8988T (cell line): ENCODE measurements around the gene GPX4.
"Not testable (repeated sequence)": the region's sequence is repeated elsewhere in the genome, so short reads cannot be mapped to it uniquely, and the experiment has no call there.

Source experiments
- DNase-seq: peaks from one replicate; pipeline ENCODE4 v3.0.0; 2011

GPX4 gene

GRCh38 chr19:1115646-1116420 lies 12.0 kb downstream of the GPX4 start:
- no peak for DNase-seq

DNA sequence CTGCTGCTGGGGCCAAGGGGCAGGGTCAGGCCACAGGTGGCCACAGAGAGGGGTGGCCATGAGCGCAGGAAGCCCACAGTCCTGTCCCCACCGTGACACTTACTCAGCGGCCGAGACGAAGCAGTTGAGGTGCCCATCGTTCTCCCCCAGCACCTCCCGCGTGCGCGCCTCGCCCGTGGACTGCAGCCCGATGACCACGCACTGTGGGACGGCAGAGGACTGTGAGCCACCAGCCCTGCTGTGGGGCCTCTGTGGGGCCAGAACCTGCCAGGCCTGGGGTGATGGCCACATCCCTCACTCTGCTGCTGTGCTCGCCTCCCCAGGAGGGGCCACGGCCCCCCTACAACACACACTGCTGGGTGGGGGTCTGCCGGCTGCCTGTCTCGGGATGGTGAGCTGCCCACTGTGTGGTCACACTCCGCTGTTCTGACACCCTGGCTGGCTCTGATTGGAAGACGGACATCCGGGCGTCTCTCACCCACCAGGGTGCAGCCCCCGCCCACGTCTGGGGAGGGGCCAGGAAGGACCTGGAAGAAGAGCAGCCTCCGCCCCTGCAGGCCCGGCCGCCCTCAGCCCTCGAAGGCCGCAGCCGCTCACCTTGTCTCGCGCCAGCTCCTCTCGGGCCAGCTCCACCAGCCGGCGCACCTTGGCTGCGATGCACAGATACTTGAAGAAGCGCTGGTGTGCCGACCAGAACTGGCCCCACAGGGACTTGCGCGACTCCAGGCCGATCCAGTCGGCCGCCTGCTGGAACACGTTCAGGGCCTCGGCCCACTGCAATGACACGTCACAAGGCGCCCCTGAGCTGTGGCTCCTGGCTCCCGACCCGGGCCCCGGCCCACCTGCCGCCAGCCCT lies 13.2 kb downstream of the GPX4 start:
- DNase-seq, result no peak

DNA sequence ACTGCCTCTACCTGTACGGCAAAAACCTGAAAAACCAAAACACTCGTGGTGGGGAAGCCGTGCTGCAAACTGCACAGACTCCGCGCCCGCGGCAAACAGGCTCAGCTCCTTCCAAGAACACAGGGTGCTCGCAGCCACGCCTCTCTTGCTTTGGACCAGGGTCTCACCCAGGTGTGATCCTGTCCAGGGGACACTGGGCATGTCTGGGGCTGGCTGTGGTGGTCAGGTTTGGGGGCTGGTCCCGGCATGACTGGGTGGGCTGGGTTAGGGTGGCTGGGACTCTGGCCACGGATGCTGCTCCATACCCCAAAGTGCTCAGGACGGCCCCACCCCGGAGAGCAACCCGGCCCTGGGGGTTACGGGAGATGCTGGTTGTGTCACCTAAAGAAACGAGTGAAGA lies 13.9 kb downstream of the GPX4 start:
- DNase-seq, result no peak

DNA sequence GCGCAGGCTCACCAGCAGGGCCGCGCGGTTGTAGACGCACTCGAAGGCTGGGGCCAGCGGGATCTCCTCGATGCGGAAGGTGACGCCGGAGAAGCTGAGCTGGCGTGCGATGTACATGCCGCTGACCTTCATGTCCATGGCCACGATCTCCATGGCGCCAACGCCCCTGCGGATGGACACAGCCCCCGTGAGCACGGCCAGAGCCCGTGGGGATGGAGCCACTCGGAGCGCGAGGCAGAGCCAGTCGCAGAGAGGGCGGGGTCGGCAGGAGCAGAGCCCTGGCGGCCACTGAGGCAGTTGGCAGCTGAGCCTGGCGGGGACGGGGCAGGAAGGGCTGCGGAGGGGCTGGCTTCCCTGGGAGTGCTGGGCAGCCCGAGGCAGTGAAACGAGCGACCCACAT lies 15.2 kb downstream of the GPX4 start:
- DNase-seq, result no peak

DNA sequence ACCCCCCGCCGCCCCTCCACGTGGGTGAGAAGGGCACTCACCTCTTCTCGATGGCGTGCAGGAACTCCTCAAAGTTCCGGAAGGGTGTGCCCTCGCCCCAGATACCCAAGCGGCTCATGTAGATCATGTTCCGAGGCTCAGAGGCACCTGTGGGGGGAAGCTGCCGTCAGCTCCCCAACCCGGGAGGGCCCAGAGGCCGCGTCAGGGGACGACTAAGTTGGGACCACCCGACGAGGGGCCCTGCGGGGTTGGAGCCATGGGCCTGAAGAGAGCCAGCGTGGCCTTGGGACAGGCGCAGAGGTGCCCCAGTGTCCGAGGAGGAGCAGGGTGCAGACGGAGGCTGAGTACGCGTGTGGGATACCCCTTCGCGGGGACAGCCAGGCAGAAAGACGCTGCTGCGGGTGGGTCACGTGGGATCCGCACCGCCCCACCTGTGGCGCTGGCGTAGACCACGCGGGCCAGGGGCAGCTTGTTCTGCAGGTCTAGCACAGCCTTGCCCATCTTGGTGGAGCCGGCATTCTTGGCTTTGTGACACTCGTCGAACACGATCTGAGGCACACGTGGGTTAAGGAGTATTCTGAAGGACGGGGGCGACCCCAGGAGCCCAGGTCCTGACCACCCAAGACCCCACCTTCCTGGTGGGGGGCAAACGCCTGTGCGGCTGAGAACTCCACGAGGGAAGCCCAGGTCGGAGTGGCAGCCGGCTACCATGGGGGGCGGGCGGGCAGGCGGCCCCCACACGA lies 15.9 kb downstream of the GPX4 start:
- DNase-seq, result no peak

DNA sequence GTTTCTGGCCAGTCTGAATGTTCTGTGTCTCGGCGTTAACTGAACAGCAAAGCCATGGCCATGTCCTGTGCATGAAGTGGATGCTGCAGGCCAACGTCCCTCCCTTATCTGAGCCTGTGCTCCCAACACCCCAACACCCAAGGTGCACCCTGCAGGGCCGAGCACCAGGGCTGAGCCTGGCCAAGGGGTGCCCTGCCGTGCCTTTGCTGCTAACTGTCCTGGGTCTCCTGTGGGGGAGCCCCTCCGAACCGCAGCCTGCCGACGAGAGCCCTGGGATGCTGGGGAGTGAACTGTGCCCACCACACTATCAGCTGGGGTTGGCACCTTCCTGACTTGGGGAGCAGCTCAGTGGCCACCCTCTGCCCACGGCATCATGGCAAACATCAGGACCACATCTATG lies 17.6 kb downstream of the GPX4 start:
- DNase-seq, result no peak

- no peak for DNase-seq
Observed at GRCh38 chr19:1122021-1122971, 18.5 kb downstream of the GPX4 start.

DNA sequence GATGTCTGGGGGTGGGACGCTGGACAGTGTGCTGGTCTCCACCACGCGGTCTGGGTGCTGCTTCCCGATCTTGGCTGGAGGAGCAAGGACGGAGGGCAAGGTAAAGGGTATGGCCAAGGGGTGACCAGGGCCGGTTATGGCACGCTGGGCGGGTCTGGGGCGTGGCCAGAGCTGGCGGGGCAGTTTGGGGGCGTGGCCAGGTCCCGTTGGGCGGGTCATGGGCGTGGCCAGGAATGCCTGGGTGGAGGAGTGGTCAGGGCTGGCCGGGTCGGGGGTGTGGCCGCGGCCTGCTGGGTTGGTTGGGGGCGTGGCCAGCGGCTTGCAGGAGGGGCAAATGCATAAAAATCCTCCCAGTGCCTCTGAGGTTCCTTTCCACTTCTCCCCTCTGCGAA lies 19.2 kb downstream of the GPX4 start:
- peak; percentile 99 for DNase-seq

GRCh38 chr19:1123381-1123780 lies 19.6 kb downstream of the GPX4 start:
- DNase-seq, result no peak

DNA sequence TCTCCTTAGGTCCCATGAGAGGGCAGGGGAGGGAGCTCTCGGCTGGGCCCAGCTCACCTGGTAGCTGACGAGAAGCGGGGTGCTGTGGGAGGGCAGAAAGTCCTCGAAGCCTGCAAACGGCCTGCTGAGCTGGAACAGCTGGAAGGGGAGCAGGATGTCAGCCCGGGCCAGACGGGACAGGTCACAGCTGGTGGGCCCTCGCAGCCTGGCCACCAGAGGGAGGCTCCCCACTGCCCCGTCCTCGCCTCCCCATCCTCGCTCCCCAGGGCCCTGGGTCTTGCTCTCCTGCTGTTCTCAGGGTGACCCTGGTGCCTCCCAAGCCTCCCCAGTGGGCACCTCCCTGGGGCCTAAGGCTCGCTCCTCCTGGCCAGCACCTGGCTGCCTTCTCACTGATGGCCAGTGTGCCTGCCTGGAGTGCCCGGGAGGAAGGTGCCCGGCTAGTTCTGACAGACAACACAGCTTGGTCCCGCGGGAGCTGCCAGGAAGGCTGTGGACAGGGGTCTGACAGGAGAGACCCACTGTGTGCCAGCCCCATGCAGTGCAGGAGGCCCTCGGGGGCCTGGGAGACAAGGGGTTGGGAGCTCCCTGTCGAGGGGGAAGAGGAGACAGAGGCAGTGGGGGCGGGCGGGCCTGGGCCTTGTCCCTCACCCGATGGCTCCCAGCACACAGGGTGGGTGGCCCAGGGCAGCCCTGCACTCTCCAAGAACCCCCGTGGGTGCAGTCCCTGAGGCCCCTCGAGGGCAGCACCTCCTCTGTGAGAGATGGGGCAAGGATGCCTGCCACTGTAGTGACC lies 20.3 kb downstream of the GPX4 start:
- no peak for DNase-seq

- DNase-seq, result no peak
Observed at GRCh38 chr19:1125601-1126467, 22.0 kb downstream of the GPX4 start.

GRCh38 chr19:1126984-1127760 lies 23.4 kb downstream of the GPX4 start:
- DNase-seq, result no peak

GRCh38 chr19:1128106-1128505 lies 24.3 kb downstream of the GPX4 start:
- DNase-seq, result no peak

DNA sequence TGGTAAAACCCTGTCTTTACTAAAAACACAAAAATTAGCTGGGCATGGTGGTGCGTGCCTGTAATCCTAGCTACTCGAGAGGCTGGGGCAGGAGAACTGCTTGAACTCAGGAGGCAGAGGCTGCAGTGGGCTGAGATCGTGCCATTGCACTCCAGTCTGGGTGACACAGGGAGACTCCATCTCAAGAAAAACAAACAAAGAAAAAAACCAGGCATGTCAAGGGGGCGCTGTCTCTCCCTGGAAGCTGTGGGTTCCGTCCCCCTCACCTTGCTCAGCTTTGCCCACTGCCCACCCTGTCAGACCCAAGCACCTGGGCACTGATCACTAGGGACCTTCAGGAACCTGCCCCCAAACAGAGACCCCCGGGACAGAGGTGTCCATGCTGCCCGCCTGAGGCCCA lies 25.3 kb downstream of the GPX4 start:
- DNase-seq, result not testable (repeated sequence)

GRCh38 chr19:1129535-1129934 lies 25.7 kb downstream of the GPX4 start:
- no peak for DNase-seq

GRCh38 chr19:1130771-1131717 lies 27.2 kb downstream of the GPX4 start:
- no peak for DNase-seq

- no peak for DNase-seq
Observed at GRCh38 chr19:1131718-1132551, 28.1 kb downstream of the GPX4 start.
